ENCODE measurements around the gene ADAM22.
A peak's percentile ranks its signal among the peaks of the same experiment; 100 is the strongest.

The ADAM22 gene

GRCh38 chr7:88217675-88218428, 283.8 kb downstream of the ADAM22 start:
- no peak for DNase-seq (ENCODE audit: low spot score)

GRCh38 chr7:88218429-88218745, 284.3 kb downstream of the ADAM22 start:
- no peak for DNase-seq (ENCODE audit: low spot score)

- DNase-seq (ENCODE audit: low spot score) = peak; percentile 65
These were observed 285.0 kb downstream of the ADAM22 start for GRCh38 chr7:88218836-88219605.

GRCh38 chr7:88219781-88220747, 286.0 kb downstream of the ADAM22 start, which contains the start of gene SRI:
TSS of gene SRI (minus strand) at chr7:88220038. CDS start at chr7:88220026, 12 bp downstream.
- peak; percentile 87 for DNase-seq (ENCODE audit: low spot score)

GRCh38 chr7:88223265-88223664, 289.2 kb downstream of the ADAM22 start:
- no peak for DNase-seq (ENCODE audit: low spot score)

GRCh38 chr7:88224601-88225275, 290.7 kb downstream of the ADAM22 start:
- no peak for DNase-seq (ENCODE audit: low spot score)

- no peak for DNase-seq (ENCODE audit: low spot score)
These were observed 292.1 kb downstream of the ADAM22 start for GRCh38 chr7:88226201-88226600.

- no peak for DNase-seq (ENCODE audit: low spot score)
These were observed 292.9 kb downstream of the ADAM22 start for GRCh38 chr7:88226886-88227516.

- DNase-seq (ENCODE audit: low spot score) = no peak
These were observed 295.4 kb downstream of the ADAM22 start for GRCh38 chr7:88229302-88229995.

- DNase-seq (ENCODE audit: low spot score) = no peak
These were observed 296.6 kb downstream of the ADAM22 start for GRCh38 chr7:88230646-88231045.

GRCh38 chr7:88233828-88234227, 299.8 kb downstream of the ADAM22 start:
- DNase-seq (ENCODE audit: low spot score) = no peak

GRCh38 chr7:88239852-88240251, 305.8 kb downstream of the ADAM22 start:
- no peak for DNase-seq (ENCODE audit: low spot score)

- DNase-seq (ENCODE audit: low spot score) = peak; percentile 44
These were observed 309.4 kb downstream of the ADAM22 start for GRCh38 chr7:88243345-88243909.

GRCh38 chr7:88244258-88244657, 310.2 kb downstream of the ADAM22 start:
- no peak for DNase-seq (ENCODE audit: low spot score)
